ENCODE results near the gene WNT6.
"Not testable (repeated sequence)": the region's sequence is repeated elsewhere in the genome, so short reads cannot be mapped to it uniquely, and the experiment has no call there.

The WNT6 gene

GRCh38 chr2:218833023-218833609 is 26.5 kb upstream of the WNT6 start:
- no peak for TF ChIP-seq CTCF (IDR thresholded peaks at IDR 0.05; ENCODE audit: insufficient read depth, low read depth, low read length, missing control alignments)
- H3K4me3 ChIP-seq (ENCODE audit: low read length), result no peak overlapping the region
- DNase-seq (ENCODE audit: low read depth), result no peak

GRCh38 chr2:218834685-218835084 is 24.9 kb upstream of the WNT6 start:
- H3K4me3 ChIP-seq (ENCODE audit: low read length), result no peak overlapping the region
- DNase-seq (ENCODE audit: low read depth), result no peak
- no peak for TF ChIP-seq CTCF (IDR thresholded peaks at IDR 0.05; ENCODE audit: insufficient read depth, low read depth, low read length, missing control alignments)

- H3K4me3 ChIP-seq (ENCODE audit: low read length), result no peak overlapping the region
- DNase-seq (ENCODE audit: low read depth), result no peak
- TF ChIP-seq CTCF (IDR thresholded peaks at IDR 0.05; ENCODE audit: insufficient read depth, low read depth, low read length, missing control alignments), result no peak
These were observed 22.1 kb upstream of the WNT6 start for GRCh38 chr2:218837495-218837894.

GRCh38 chr2:218839430-218839829 is 20.2 kb upstream of the WNT6 start:
- peak; percentile 78 for DNase-seq (ENCODE audit: low read depth)
- H3K4me3 ChIP-seq (ENCODE audit: low read length), result no peak overlapping the region
- no peak for TF ChIP-seq CTCF (IDR thresholded peaks at IDR 0.05; ENCODE audit: insufficient read depth, low read depth, low read length, missing control alignments)

GRCh38 chr2:218839888-218840287 is 19.7 kb upstream of the WNT6 start:
- DNase-seq (ENCODE audit: low read depth), result no peak
- TF ChIP-seq CTCF (IDR thresholded peaks at IDR 0.05; ENCODE audit: insufficient read depth, low read depth, low read length, missing control alignments), result no peak

DNA sequence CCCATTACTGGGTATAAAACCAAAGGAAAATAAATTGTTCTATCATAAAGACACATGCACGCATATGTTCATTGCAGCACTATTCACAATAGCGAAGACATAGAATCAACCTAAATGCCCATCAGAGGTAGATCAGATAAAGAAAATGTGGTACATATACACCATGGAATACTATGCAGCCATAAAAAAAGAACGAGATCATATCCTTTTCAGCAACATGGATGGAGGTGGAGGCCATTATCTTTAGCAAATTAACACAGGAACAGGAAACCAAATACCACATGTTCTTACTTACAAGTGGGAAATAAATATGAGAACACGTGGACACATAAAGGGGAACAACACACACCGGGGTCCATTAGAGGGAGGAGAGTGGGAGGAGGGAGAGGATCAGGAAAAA is 15.3 kb upstream of the WNT6 start:
- DNase-seq (ENCODE audit: low read depth); H3K4me3 ChIP-seq (ENCODE audit: low read length): not testable (repeated sequence)

More at GRCh38 chr2:218839888-218840287, 19.7 kb upstream of the WNT6 start:
- H3K4me3 ChIP-seq (ENCODE audit: low read length), result no peak overlapping the region

GRCh38 chr2:218846963-218847362 is 12.6 kb upstream of the WNT6 start:
- not testable (repeated sequence) for DNase-seq (ENCODE audit: low read depth); H3K4me3 ChIP-seq (ENCODE audit: low read length)

DNA sequence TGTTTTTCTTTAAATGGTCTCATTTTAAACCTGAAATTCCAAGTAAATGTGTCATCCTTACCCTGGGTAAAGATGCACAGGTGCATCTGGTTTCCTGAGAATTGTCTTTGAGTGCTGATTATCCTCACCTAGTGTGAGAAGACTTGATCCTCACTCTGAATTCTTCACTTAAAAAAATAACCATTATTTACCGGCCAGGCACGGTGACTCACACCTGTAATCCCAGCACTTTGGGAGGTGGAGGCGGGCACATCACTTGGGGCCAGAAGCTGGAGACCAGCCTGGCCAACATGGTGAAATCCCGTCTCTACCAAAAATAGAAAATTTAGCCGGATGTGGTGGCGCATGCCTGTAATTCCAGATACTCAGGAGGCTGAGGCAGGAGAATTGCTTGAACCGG is 9.9 kb upstream of the WNT6 start:
- TF ChIP-seq CTCF (IDR thresholded peaks at IDR 0.05; ENCODE audit: insufficient read depth, low read depth, low read length, missing control alignments), result no peak

More for the DNA sequence above, 9.9 kb upstream of the WNT6 start:
- peak; percentile 58 for DNase-seq (ENCODE audit: low read depth)
- no peak overlapping the region for H3K4me3 ChIP-seq (ENCODE audit: low read length)
